Endometrial microvascular endothelial cells (primary cell): ENCODE data around the gene IL12RB1. TPM values are rescaled to one million over a fixed set of nuclear protein-coding genes. Genes with fewer than 3 reads are reported as not detected.
"Not testable (repeated sequence)": the region's sequence is repeated elsewhere in the genome, so short reads cannot be mapped to it uniquely, and the experiment has no call there.

Experiments
- in situ Hi-C: cut with HindIII; loops from 2 replicates; pipeline ENCODE4 v1.10.0; 2017; ENCODE audit warnings: low sequenced_read_pairs, low pct_unique_long_range_greater_than_20kb; ENCODE audit errors: inconsistent ontology term
- total RNA-seq: library from RNA; depleted of rRNA; stranded (reverse); fragments of >200 nt; gene quantifications from one replicate; pipeline ENCODE4 v1.2.3, GENCODE V29; 2015; ENCODE audit errors: inconsistent ontology term

The IL12RB1 gene
- total RNA-seq, 1 donor from 2014 or later, result 0.74 TPM

- in situ Hi-C loops, result no loop called here
Measured at GRCh38 chr19:18114483-18114882, 27.7 kb upstream of the IL12RB1 start.

GRCh38 chr19:18113827-18114226, 27.1 kb upstream of the IL12RB1 start:
- in situ Hi-C loops, result no loop called here

GRCh38 chr19:18112989-18113478, 26.3 kb upstream of the IL12RB1 start:
- in situ Hi-C loops, result no loop called here

GRCh38 chr19:18110609-18111232, 24.0 kb upstream of the IL12RB1 start:
- in situ Hi-C loops, result no loop called here

- in situ Hi-C loops, result no loop called here
Measured at GRCh38 chr19:18109733-18110608, 23.2 kb upstream of the IL12RB1 start.

GRCh38 chr19:18109341-18109732, 22.6 kb upstream of the IL12RB1 start:
- in situ Hi-C loops, result no loop called here

GRCh38 chr19:18108897-18109296, 22.2 kb upstream of the IL12RB1 start:
- in situ Hi-C loops, result no loop called here

- in situ Hi-C loops, result no loop called here
Measured at GRCh38 chr19:18107235-18107634, 20.5 kb upstream of the IL12RB1 start.

GRCh38 chr19:18105259-18105658, 18.5 kb upstream of the IL12RB1 start:
- in situ Hi-C loops, result not testable (repeated sequence)

- in situ Hi-C loops, result no loop called here
Measured at GRCh38 chr19:18104793-18105131, 18.0 kb upstream of the IL12RB1 start.

GRCh38 chr19:18102916-18103542, 16.3 kb upstream of the IL12RB1 start:
- in situ Hi-C loops, result no loop called here

GRCh38 chr19:18101268-18101667, 14.5 kb upstream of the IL12RB1 start:
- in situ Hi-C loops, result no loop called here

- in situ Hi-C loops, result no loop called here
Measured at GRCh38 chr19:18100710-18101109, 14.0 kb upstream of the IL12RB1 start.

- in situ Hi-C loops, result no loop called here
Measured at GRCh38 chr19:18099623-18099995, 12.9 kb upstream of the IL12RB1 start.

- in situ Hi-C loops, result no loop called here
Measured at GRCh38 chr19:18098891-18099622, 12.3 kb upstream of the IL12RB1 start.

GRCh38 chr19:18097993-18098890, 11.5 kb upstream of the IL12RB1 start:
- in situ Hi-C loops, result no loop called here

GRCh38 chr19:18097217-18097992, 10.7 kb upstream of the IL12RB1 start, which contains the start of gene MAST3:
Gene MAST3, plus strand, starts transcription at chr19:18097778. Its CDS starts 15 bp downstream, at chr19:18097793.
- in situ Hi-C loops, result no loop called here
